B cell (primary cell): ENCODE results near the gene MALL. TPM values are rescaled to one million over a fixed set of nuclear protein-coding genes. Genes with fewer than 3 reads are reported as not detected.
"Not testable (repeated sequence)": the region's sequence is repeated elsewhere in the genome, so short reads cannot be mapped to it uniquely, and the experiment has no call there.

ENCODE experiments used
- ATAC-seq: fragments of 200-7000 bp; cut with Tn5 transposase; one replicate; pipeline ENCODE4 v1.10.0; 2021; ENCODE audit warnings: low read depth, mild to moderate bottlenecking, moderate number of reproducible peaks, moderate library complexity
- CTCF ChIA-PET: fragments of 350-600 bp; sonication (Branson Sonifier 250); formaldehyde crosslinking; loops from one replicate; lab custom pipeline; 2021; ENCODE audit warnings: antibody characterized with exemption, inconsistent platforms; lab: Charles Lee
- POLR2A ChIA-PET: fragments of 350-600 bp; sonication (Branson Sonifier 250); formaldehyde crosslinking; loops from one replicate; lab custom pipeline; 2021; ENCODE audit warnings: antibody characterized with exemption; lab: Charles Lee
- DNase-seq: peaks from one replicate; pipeline ENCODE4 v3.0.0; 2013
- H2AFZ ChIP-seq: 2 replicates; pipeline ENCODE4 v1.6.1; 2012; ENCODE audit warnings: mild to moderate bottlenecking, low read depth, low read length; ENCODE audit not compliant: insufficient read depth, poor library complexity, severe bottlenecking
- H3K27ac ChIP-seq, 2 donors: 1 replicate in 1 of 2; 2 replicates in 1 of 2; pipeline ENCODE4 v1.5.1; 2012 to 2013; ENCODE audit warnings: low read length in 2 of 2, mild to moderate bottlenecking in 2 of 2, moderate library complexity in 1 of 2
- H3K27me3 ChIP-seq, 4 experiments: fragments of 200-600 bp in 1 of 4; sonication (generic) in 1 of 4; replicated peaks in 1 of 4; 1 replicate in 2 of 4; 2 replicates in 2 of 4; pipeline versions ENCODE4 v1.6.1 to v1.7.0; 2013 to 2016; ENCODE audit warnings: low read length in 3 of 4, mild to moderate bottlenecking in 2 of 4, mixed read lengths in 1 of 4, moderate library complexity in 1 of 4; ENCODE audit not compliant: insufficient read depth in 4 of 4, control insufficient read depth in 3 of 4; ENCODE audit errors: control extremely low read depth in 1 of 4
- H3K36me3 ChIP-seq, 2 experiments: replicated peaks in 1 of 2; 1 replicate in 1 of 2; 2 replicates in 1 of 2; pipeline versions ENCODE4 v1.6.1 to v1.7.1; 2013; ENCODE audit warnings: low read length in 1 of 2; ENCODE audit not compliant: insufficient read depth in 2 of 2, control insufficient read depth in 1 of 2; ENCODE audit errors: control extremely low read depth in 1 of 2, extremely low read depth in 1 of 2
- H3K4me1 ChIP-seq, 2 donors: fragments of 200-600 bp in 1 of 2; sonication (generic) in 1 of 2; 1 replicate in 1 of 2; 2 replicates in 1 of 2; pipeline versions ENCODE4 v1.5.1 to v1.6.1; 2013 to 2017; ENCODE audit warnings: low read length in 2 of 2; ENCODE audit not compliant: control insufficient read depth in 2 of 2, insufficient read depth in 2 of 2
- H3K4me2 ChIP-seq: replicated peaks from 2 replicates; pipeline ENCODE3; 2012; ENCODE audit warnings: mild to moderate bottlenecking, low read depth, low read length; ENCODE audit not compliant: poor library complexity, severe bottlenecking
- H3K4me3 ChIP-seq, 5 experiments: fragments of 200-600 bp in 1 of 5; sonication (generic) in 1 of 5; 1 replicate in 3 of 5; 2 replicates in 2 of 5; pipeline versions ENCODE4 v1.5.1 to v1.7.0; 2011 to 2016; ENCODE audit warnings: low read length in 4 of 5, mild to moderate bottlenecking in 4 of 5, low read depth in 2 of 5, control low read depth in 1 of 5, moderate library complexity in 1 of 5; ENCODE audit not compliant: insufficient read depth in 1 of 5; ENCODE audit errors: control extremely low read depth in 1 of 5, extremely low read depth in 1 of 5
- H3K79me2 ChIP-seq: fragments of 200-600 bp; sonication (generic); one replicate; pipeline ENCODE4 v1.6.0; 2016; ENCODE audit warnings: low read length; ENCODE audit not compliant: control insufficient read depth, insufficient read depth
- H3K9ac ChIP-seq: fragments of 200-600 bp; sonication (generic); 2 replicates; pipeline ENCODE4 v1.6.1; 2017; ENCODE audit warnings: mild to moderate bottlenecking, low read length, moderate library complexity
- H3K9me3 ChIP-seq, 3 donors: one replicate each; pipeline versions ENCODE4 v1.6.1 to v1.7.1; 2013; ENCODE audit warnings: low read length in 2 of 3; ENCODE audit not compliant: control insufficient read depth in 2 of 3, insufficient read depth in 1 of 3; ENCODE audit errors: control extremely low read depth in 1 of 3
- H4K20me1 ChIP-seq: 2 replicates; pipeline ENCODE4 v1.6.0; 2012; ENCODE audit warnings: mild to moderate bottlenecking, low read length; ENCODE audit not compliant: insufficient read depth, control insufficient read depth, poor library complexity, severe bottlenecking
- H3K27ac Mint-ChIP-seq: one replicate; pipeline ENCODE4 v1.8.0; 2021; ENCODE audit warnings: mixed read lengths
- H3K27me3 Mint-ChIP-seq: one replicate; pipeline ENCODE4 v1.8.0; 2021; ENCODE audit warnings: mixed read lengths
- H3K4me1 Mint-ChIP-seq: one replicate; pipeline ENCODE4 v1.8.0; 2021; ENCODE audit warnings: mixed read lengths
- H3K4me3 Mint-ChIP-seq: one replicate; pipeline ENCODE4 v1.8.0; 2021; ENCODE audit warnings: mixed read lengths
- H3K9me3 Mint-ChIP-seq: one replicate; pipeline ENCODE4 v1.8.0; 2022; ENCODE audit warnings: mixed read lengths; ENCODE audit not compliant: insufficient read depth
- WGBS: methylation state at CpG from one replicate; pipeline ENCODE4 v1.1.5; 2013; ENCODE audit warnings: missing lambda C conversion rate; ENCODE audit not compliant: insufficient coverage; 5-methylcytosine and 5-hydroxymethylcytosine counted together
- intact Hi-C: fragments of 100-400 bp; cut with micrococcal nuclease; formaldehyde crosslinking; loops from one replicate; pipeline ENCODE4 v1.10.0; 2022
- polyA plus RNA-seq: library from polyadenylated mRNA; depleted of rRNA; stranded (reverse); fragments of >200 nt; gene quantifications from 2 replicates; pipeline ENCODE4 v1.2.3, GENCODE V29; 2012
- total RNA-seq, 2 donors: library from RNA; stranded (reverse); fragments of 120-200 nt in 1 of 2; gene quantifications; 1 replicate in 1 of 2; 2 replicates in 1 of 2; pipeline versions ENCODE4 v1.2.3 to v1.2.4, GENCODE V29; 2013 to 2022

Gene MALL
- total and polyA plus RNA-seq, 2 donors (not counting 1 experiment from before 2014, with no cell fraction given): not detected

DNA sequence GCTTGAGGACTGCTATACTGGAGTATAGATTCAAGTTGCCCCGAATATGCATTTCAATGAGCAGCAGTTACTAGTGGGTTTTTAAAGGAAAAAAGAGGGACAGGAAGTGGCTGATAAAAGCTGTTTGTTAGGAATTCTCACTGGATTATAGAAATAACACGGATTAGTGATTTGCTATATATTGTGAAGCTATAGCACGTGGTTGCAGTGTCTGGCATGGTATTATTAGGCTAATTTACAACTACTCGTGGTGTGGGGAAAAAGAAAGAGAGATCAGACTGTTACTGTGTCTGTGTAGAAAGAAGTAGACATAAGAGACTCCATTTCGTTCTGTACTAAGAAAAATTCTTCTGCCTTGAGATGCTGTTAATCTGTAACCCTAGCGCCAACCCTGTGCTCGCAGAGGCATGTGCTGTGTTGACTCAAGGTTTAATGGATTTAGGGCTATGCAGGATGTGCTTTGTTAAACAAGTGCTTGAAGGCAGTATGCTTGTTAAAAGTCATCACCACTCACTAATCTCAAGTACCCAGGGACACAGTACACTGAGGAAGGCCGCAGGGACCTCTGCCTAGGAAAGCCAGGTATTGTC, 59.7 kb downstream of the MALL start:
- H4K20me1 ChIP-seq, H3K4me3 ChIP-seq, H3K9ac ChIP-seq, H3K36me3 ChIP-seq, H3K27me3 ChIP-seq, H3K4me2 ChIP-seq, H2AFZ ChIP-seq, H3K27ac Mint-ChIP-seq, CTCF ChIA-PET, ATAC-seq, H3K9me3 Mint-ChIP-seq, H3K9me3 ChIP-seq, H3K4me1 ChIP-seq, intact Hi-C loops, H3K27me3 Mint-ChIP-seq, H3K79me2 ChIP-seq, H3K4me3 Mint-ChIP-seq, DNase-seq, H3K4me1 Mint-ChIP-seq, H3K27ac ChIP-seq, POLR2A ChIA-PET: not testable (repeated sequence)
- WGBS: no CpG with 5 or more reads among the region's 8 CpGs

DNA sequence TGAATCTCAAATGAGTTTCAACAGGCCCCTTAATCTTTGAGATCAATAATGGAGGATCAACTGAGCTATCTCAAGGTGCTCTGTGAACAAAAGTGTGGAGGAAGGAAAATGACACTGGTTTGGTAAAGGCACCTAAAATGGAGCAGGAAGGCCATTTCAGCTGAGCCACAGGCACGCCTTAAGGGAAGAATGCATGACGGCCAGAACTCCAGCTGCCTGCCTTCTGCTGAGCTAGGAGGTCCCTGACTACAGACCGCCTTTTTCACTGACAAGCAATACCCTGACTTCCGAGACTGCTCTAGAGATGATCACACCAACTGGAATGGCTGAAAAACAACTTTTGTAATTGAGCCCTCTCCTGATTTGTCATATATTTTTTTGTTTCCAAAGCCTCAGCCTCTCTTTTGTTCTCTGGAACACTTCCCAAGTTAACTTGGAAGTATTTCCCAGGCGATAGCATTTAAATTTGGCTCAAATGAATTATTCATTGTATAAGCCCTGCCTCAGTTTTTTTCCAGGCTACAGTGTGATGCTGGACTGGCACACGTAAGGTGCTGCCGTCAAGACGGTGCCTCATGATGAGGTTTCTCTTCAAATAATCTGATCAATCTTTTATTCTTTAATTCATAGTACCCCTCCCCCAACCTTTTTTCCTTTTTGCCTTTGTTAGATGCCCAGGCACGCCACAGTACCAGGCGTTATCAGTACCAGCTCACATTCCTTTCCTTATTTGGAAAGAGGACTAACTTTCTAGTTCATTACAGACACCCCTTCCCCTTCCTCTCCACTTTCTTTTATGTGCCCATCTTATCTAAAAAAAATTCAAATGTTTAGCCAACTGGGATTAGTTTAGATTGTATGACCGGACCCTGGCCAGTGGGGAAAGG, 60.9 kb downstream of the MALL start:
- H2AFZ ChIP-seq, H3K4me1 ChIP-seq, H3K4me3 Mint-ChIP-seq, H3K36me3 ChIP-seq, H3K4me3 ChIP-seq, H3K27ac ChIP-seq, H3K9me3 Mint-ChIP-seq, intact Hi-C loops, POLR2A ChIA-PET, CTCF ChIA-PET, H3K79me2 ChIP-seq, H3K27me3 Mint-ChIP-seq, H3K4me2 ChIP-seq, H3K27me3 ChIP-seq, DNase-seq, H3K9me3 ChIP-seq, H3K27ac Mint-ChIP-seq, ATAC-seq, H4K20me1 ChIP-seq, H3K4me1 Mint-ChIP-seq, H3K9ac ChIP-seq: not testable (repeated sequence)
- no CpG with 5 or more reads among the region's 11 CpGs for WGBS

DNA sequence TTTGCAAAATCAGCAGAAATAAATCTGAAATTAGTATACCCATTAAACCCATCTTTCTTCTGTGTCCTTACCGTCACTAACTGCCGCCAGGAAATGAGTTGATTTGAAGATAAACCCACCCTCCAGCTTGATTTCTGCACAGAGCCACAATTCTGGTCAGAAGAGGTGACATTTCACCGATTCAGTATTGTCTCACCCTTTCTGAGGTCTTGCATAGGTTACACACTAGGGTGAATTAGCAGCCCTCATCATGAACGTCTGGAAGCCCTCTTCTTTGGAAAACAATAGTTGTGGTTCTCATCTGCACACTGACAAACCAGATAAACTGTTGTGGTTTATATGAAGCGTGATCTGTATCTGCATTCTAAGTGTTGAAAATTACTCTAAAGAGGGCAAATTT, 61.9 kb downstream of the MALL start:
- no CpG with 5 or more reads among the region's 5 CpGs for WGBS
- H3K27me3 Mint-ChIP-seq, H4K20me1 ChIP-seq, H3K9me3 ChIP-seq, H3K4me3 Mint-ChIP-seq, CTCF ChIA-PET, DNase-seq, H2AFZ ChIP-seq, ATAC-seq, H3K9ac ChIP-seq, intact Hi-C loops, H3K4me3 ChIP-seq, H3K27ac Mint-ChIP-seq, H3K79me2 ChIP-seq, H3K27me3 ChIP-seq, H3K36me3 ChIP-seq, POLR2A ChIA-PET, H3K4me1 ChIP-seq, H3K9me3 Mint-ChIP-seq, H3K4me2 ChIP-seq, H3K4me1 Mint-ChIP-seq, H3K27ac ChIP-seq: not testable (repeated sequence)

DNA sequence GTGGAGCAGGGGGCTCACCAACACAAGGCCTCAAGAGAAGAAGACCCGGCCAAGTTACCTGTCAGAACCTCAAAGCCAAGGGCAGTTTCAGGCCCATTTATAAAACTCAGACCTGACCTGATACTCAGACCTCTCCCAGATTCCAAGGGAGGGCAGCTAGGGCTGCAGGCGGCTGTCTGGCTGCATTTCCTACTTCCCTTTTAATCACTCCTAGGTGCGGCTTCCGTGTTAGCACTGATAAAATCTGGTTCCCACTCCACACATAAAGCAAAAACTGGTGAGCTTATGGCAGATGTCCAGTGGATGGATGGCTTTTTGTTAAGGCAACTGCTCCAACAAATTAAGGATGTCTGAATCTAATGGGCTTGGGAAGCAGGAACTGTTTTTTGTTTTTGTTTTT, 63.5 kb downstream of the MALL start:
- CTCF ChIA-PET, H3K9me3 ChIP-seq, H4K20me1 ChIP-seq, H3K9ac ChIP-seq, H3K27me3 ChIP-seq, H2AFZ ChIP-seq, H3K4me1 ChIP-seq, H3K4me3 Mint-ChIP-seq, H3K27ac ChIP-seq, H3K4me3 ChIP-seq, intact Hi-C loops, ATAC-seq, H3K27ac Mint-ChIP-seq, H3K9me3 Mint-ChIP-seq, DNase-seq, H3K36me3 ChIP-seq, H3K4me1 Mint-ChIP-seq, POLR2A ChIA-PET, H3K79me2 ChIP-seq, H3K27me3 Mint-ChIP-seq, H3K4me2 ChIP-seq: not testable (repeated sequence)
- no CpG with 5 or more reads among the region's 4 CpGs for WGBS
